HL-60 (cell line): ENCODE data around the gene NOVA2.

Experiments
- DNase-seq, 2 experiments: peaks; one replicate each; pipeline ENCODE4 v3.0.0-alpha.2; 2010 to 2020; ENCODE audit warnings: low read depth in 1 of 2, low spot score in 1 of 2
- H3K27ac ChIP-seq: fragments of 250-450 bp; sonication (Bioruptor Pico); replicated peaks from 2 replicates; pipeline ENCODE4 v1.5.1; 2020; ENCODE audit warnings: mild to moderate bottlenecking, moderate library complexity
- H3K27me3 ChIP-seq: fragments of 250-450 bp; sonication (Bioruptor Pico); 2 replicates; pipeline ENCODE4 v1.5.1; 2021; ENCODE audit warnings: mild to moderate bottlenecking, moderate library complexity; ENCODE audit not compliant: insufficient read depth, poor library complexity, severe bottlenecking
- H3K4me3 ChIP-seq: replicated peaks from 2 replicates; pipeline ENCODE4 v1.5.1; 2011; ENCODE audit warnings: mild to moderate bottlenecking, control low read depth, low read length; ENCODE audit not compliant: insufficient read depth
- GABPA ChIP-seq: IDR thresholded peaks from 2 replicates; pipeline ENCODE4 v1.6.1; 2012; ENCODE audit warnings: low read depth
- POLR2AphosphoS5 ChIP-seq: IDR thresholded peaks from 2 replicates; pipeline ENCODE4 v1.6.1; 2012; ENCODE audit warnings: low read depth
- SPI1 ChIP-seq: IDR thresholded peaks from 2 replicates; pipeline ENCODE4 v1.6.1; 2012; ENCODE audit warnings: low read depth, mild to moderate bottlenecking, borderline replicate concordance
- TF ChIP-seq, protein P1 (sequence below): IDR thresholded peaks from 2 replicates; pipeline ENCODE4 v1.6.1; 2012; ENCODE audit warnings: low read depth; ENCODE audit not compliant: insufficient replicate concordance
- TF ChIP-seq, protein P2 (sequence below): IDR thresholded peaks from one replicate; pipeline ENCODE4 v1.5.1; 2011; ENCODE audit warnings: low read length, control low read depth, inconsistent platforms; ENCODE audit not compliant: insufficient read depth

The NOVA2 gene

DNA sequence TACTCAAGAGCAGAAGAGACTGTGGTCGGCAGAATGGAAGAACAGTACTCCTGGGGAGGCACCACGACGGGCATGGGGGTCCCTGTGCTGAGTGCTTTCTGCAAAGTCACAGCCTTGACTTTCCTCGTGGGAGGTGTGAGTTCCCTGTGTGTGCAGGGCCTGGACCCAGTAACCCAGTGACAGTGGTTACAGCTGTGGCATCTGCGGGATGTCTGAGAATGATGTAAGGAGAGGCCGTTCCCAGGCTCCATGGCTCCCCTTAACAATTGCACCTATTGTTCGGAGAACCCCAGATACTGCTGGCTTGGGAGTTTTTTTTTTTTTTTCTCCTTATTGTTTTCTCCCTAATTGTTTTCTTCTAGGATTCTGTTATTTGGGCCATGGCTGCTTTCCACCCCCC, 54.0 kb downstream of the NOVA2 start:
- Histone ChIP-seq H3K27ac (no peak overlapping the region), H3K4me3 (no peak overlapping the region), H3K27me3 (no peaks in the 10 kb centered on the region)
- DNase-seq: no peak
- TF ChIP-seq, protein P1, sequence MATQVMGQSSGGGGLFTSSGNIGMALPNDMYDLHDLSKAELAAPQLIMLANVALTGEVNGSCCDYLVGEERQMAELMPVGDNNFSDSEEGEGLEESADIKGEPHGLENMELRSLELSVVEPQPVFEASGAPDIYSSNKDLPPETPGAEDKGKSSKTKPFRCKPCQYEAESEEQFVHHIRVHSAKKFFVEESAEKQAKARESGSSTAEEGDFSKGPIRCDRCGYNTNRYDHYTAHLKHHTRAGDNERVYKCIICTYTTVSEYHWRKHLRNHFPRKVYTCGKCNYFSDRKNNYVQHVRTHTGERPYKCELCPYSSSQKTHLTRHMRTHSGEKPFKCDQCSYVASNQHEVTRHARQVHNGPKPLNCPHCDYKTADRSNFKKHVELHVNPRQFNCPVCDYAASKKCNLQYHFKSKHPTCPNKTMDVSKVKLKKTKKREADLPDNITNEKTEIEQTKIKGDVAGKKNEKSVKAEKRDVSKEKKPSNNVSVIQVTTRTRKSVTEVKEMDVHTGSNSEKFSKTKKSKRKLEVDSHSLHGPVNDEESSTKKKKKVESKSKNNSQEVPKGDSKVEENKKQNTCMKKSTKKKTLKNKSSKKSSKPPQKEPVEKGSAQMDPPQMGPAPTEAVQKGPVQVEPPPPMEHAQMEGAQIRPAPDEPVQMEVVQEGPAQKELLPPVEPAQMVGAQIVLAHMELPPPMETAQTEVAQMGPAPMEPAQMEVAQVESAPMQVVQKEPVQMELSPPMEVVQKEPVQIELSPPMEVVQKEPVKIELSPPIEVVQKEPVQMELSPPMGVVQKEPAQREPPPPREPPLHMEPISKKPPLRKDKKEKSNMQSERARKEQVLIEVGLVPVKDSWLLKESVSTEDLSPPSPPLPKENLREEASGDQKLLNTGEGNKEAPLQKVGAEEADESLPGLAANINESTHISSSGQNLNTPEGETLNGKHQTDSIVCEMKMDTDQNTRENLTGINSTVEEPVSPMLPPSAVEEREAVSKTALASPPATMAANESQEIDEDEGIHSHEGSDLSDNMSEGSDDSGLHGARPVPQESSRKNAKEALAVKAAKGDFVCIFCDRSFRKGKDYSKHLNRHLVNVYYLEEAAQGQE: no peak
- TF ChIP-seq POLR2AphosphoS5: no peak
- no peak for TF ChIP-seq GABPA
- TF ChIP-seq SPI1: no peak
- TF ChIP-seq, protein P2, sequence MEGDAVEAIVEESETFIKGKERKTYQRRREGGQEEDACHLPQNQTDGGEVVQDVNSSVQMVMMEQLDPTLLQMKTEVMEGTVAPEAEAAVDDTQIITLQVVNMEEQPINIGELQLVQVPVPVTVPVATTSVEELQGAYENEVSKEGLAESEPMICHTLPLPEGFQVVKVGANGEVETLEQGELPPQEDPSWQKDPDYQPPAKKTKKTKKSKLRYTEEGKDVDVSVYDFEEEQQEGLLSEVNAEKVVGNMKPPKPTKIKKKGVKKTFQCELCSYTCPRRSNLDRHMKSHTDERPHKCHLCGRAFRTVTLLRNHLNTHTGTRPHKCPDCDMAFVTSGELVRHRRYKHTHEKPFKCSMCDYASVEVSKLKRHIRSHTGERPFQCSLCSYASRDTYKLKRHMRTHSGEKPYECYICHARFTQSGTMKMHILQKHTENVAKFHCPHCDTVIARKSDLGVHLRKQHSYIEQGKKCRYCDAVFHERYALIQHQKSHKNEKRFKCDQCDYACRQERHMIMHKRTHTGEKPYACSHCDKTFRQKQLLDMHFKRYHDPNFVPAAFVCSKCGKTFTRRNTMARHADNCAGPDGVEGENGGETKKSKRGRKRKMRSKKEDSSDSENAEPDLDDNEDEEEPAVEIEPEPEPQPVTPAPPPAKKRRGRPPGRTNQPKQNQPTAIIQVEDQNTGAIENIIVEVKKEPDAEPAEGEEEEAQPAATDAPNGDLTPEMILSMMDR: no peak

DNA sequence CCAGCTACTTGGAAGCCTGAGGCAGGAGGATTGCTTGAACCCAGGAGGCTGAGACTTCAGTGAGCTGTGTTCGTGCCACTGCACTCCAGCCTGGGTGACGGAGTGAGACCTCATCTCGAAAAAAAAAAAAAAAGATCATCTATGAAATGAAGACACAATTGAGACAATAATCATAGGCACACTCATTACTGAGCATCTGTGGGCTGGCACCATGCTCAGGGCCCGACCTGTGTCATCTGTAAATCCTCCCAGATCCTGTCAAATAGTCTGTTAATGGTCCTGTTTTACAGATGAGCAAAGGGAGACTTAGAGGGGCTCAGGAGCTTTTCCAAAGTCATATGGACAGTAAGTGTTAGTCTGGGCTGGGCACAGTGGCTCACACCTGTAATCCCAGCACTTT, 54.9 kb downstream of the NOVA2 start:
- H3K4me3 ChIP-seq: no peak overlapping the region
- H3K27ac ChIP-seq: no peak overlapping the region
- DNase-seq: no peak
- no peaks in the 10 kb centered on the region for H3K27me3 ChIP-seq
- TF ChIP-seq SPI1: no peak
- TF ChIP-seq, protein P2: no peak
- no peak for TF ChIP-seq POLR2AphosphoS5
- TF ChIP-seq GABPA: no peak
- TF ChIP-seq, protein P1: no peak

DNA sequence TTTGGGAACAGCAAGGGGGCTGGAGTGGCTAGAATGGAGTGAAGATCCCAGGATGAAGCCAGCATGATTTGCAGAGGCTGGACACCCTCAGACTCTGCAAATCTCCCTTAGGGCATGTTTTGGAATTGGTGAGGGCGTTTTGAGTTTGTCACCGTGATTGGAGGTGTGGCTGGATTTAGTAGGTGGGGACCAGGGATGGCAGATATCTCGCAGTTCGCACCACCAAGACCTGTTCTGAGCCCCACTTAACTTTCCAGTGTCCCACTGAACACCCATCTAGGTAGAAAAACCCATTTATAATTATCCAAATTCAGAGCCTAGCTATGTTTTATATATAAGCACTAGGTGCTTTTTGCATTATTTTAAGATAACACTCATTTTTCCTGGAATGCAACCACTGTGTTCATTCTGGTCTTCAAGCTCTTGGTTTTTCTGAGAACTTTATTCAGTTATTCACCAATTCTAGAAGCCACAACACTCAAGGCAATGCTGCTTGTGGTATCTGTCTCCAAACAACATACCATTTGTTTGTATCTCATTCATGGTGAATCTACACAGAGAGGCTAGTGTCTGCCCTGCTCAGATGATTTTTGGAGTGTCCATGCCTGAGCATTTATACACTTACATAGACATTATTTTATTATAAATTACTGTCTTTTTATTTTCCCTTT, 56.1 kb downstream of the NOVA2 start:
- Histone ChIP-seq H3K27ac (no peak overlapping the region), H3K27me3 (no peaks in the 10 kb centered on the region), H3K4me3 (no peak overlapping the region)
- DNase-seq: no peak
- TF ChIP-seq, protein P1: no peak
- TF ChIP-seq GABPA (no peak), POLR2AphosphoS5 (no peak)
- TF ChIP-seq, protein P2: no peak
